ENCODE data around the gene KNOP1.

GRCh38 chr16:19708296-19709205 is 9.5 kb downstream of the KNOP1 start:
- no peak for TF ChIP-seq CTCF (conservative IDR thresholded peaks at IDR 0.05; ENCODE audit: low read depth, low read length)
- TF ChIP-seq EZH2 (IDR thresholded peaks at IDR 0.05; ENCODE audit: low read length, unreplicated experiment): no peak
- no peak for TF ChIP-seq EZH2phosphoT487 (IDR thresholded peaks at IDR 0.05; ENCODE audit: borderline replicate concordance, low read length)

All from PC-3 (cell line).